ENCODE results near the gene SULT2B1. TPM values are rescaled to one million over a fixed set of nuclear protein-coding genes. Genes with fewer than 3 reads are reported as not detected.

Gene SULT2B1
- total RNA-seq, 5 donors from 2014 or later (not counting 1 experiment from before 2014, with no cell fraction given), result not detected

DNA sequence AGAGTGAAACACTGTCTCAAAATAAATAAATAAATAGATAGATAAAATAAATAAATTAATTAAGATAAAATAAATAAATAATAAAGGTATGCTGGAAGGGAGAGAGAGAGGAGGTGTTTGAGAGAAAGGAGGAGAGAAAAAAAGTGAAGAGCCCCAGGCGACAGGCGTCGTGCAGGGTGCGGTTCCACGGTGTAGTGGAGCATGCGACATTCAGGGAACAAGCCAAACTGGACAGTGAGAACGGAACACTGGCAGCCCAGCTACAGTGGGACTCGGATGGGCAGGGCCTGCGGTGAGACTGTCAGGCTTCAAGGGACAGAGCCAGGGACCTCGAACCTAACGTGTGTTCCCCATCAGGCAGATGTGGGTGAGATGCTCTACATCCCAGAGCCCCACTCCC, 9.4 kb downstream of the SULT2B1 start:
- 93% methylated on average over 2 of the region's 11 CpGs for WGBS (ENCODE audit: insufficient coverage)
- ChIA-PET CTCF (no interaction called here), POLR2A (no interaction called here)
- H3K4me3 Mint-ChIP-seq, result no peak overlapping the region
- ATAC-seq (replicated peaks in 1 of 4) (no peak), DNase-seq (no peak)
- H3K9me3 ChIP-seq, result no peaks in the 10 kb centered on the region
- no peaks in the 10 kb centered on the region for H3K36me3 ChIP-seq (ENCODE audit: control insufficient read depth in 2 of 2, extremely low read depth in 1 of 2, insufficient read depth in 1 of 2, low read length in 1 of 2)
- H3K4me1 Mint-ChIP-seq, result peaks cover 0 to 3% (median 2%) of the 10 kb centered on the region in 3 donors
- no peaks in the 10 kb centered on the region for H3K36me3 Mint-ChIP-seq
- H3K4me3 ChIP-seq (ENCODE audit: control insufficient read depth in 1 of 2, extremely low read depth in 1 of 2, low read length in 1 of 2), result no peak overlapping the region
- H3K27ac ChIP-seq (ENCODE audit: low read length), result no peak overlapping the region
- peaks cover 0 to 4% of the 10 kb centered on the region in 2 experiments for H3K4me1 ChIP-seq (ENCODE audit: control insufficient read depth in 1 of 2, extremely low read depth in 1 of 2, insufficient read depth in 2 of 2, low read length in 2 of 2)
- peaks cover 4 to 13% of the 10 kb centered on the region in 2 donors for H3K27me3 Mint-ChIP-seq
- no peaks in the 10 kb centered on the region for H3K9me3 Mint-ChIP-seq
- no peak overlapping the region for H3K27ac Mint-ChIP-seq
- peaks cover 0 to 30% of the 10 kb centered on the region in 2 experiments for H3K27me3 ChIP-seq (replicated peaks in 1 of 2; ENCODE audit: control insufficient read depth in 2 of 2, extremely low read depth in 1 of 2, insufficient read depth in 2 of 2, low read length in 1 of 2)

- H3K9me3 ChIP-seq, result no peaks in the 10 kb centered on the region
- Mint-ChIP-seq H3K4me3 (no peak overlapping the region), H3K27me3 (peaks cover 6 to 9% of the 10 kb centered on the region in 2 donors), H3K27ac (no peak overlapping the region), H3K9me3 (no peaks in the 10 kb centered on the region), H3K4me1 (no peaks in the 10 kb centered on the region), H3K36me3 (no peaks in the 10 kb centered on the region)
- ATAC-seq (replicated peaks in 1 of 4) (no peak), DNase-seq (no peak)
- ChIA-PET POLR2A (no interaction called here), CTCF (no interaction called here)
- H3K4me3 ChIP-seq (ENCODE audit: control insufficient read depth in 1 of 2, extremely low read depth in 1 of 2, low read length in 1 of 2), result no peak overlapping the region
- H3K36me3 ChIP-seq (ENCODE audit: control insufficient read depth in 2 of 2, extremely low read depth in 1 of 2, insufficient read depth in 1 of 2, low read length in 1 of 2), result no peaks in the 10 kb centered on the region
- H3K27ac ChIP-seq (ENCODE audit: low read length), result no peak overlapping the region
- H3K27me3 ChIP-seq (replicated peaks in 1 of 2; ENCODE audit: control insufficient read depth in 2 of 2, extremely low read depth in 1 of 2, insufficient read depth in 2 of 2, low read length in 1 of 2), result peaks cover 0 to 12% of the 10 kb centered on the region in 2 experiments
- WGBS (ENCODE audit: insufficient coverage), result no CpG with 5 or more reads among the region's 7 CpGs
- no peaks in the 10 kb centered on the region for H3K4me1 ChIP-seq (ENCODE audit: control insufficient read depth in 1 of 2, extremely low read depth in 1 of 2, insufficient read depth in 2 of 2, low read length in 2 of 2)
Measured at GRCh38 chr19:48565090-48565489, 13.1 kb downstream of the SULT2B1 start.

DNA sequence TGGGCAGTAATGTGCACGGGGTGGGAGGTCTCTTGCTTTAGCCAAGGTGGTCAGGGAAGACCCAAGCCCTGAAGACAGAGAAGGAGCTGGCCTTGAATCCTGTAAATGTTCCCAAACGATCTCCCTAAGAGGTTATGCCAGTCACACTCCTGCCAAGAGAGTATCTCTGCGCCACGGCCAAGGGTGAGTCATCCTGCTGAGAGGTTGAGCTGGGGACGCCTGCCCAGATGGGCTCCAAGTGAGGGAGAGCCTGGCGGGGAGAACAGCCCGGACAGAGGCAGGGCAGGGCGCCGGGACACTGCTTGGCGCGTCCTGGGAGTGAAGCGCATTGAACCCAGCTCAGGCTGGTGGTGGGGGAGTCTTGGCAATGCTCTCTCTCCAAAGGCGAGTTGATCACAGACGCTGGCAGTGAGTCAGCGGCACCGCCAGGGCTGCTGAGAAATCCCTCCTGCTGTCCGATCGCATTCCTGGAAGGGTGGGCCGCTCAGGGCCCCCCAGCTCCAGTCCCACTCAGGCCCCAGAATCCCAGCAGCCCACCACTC, 16.4 kb downstream of the SULT2B1 start:
- Mint-ChIP-seq H3K4me1 (peaks cover 0 to 2% (median 2%) of the 10 kb centered on the region in 3 donors), H3K27me3 (peaks cover 6 to 9% of the 10 kb centered on the region in 2 donors), H3K36me3 (no peaks in the 10 kb centered on the region), H3K9me3 (no peaks in the 10 kb centered on the region), H3K4me3 (no peak overlapping the region), H3K27ac (no peak overlapping the region)
- POLR2A ChIA-PET, result interaction anchor here (0.7 kb wide), 2 partner anchors 13 to 85 kb away, joined by 3 to 6 read pairs; no protein-coding TSS in a partner anchor
- H3K36me3 ChIP-seq (ENCODE audit: control insufficient read depth in 2 of 2, extremely low read depth in 1 of 2, insufficient read depth in 1 of 2, low read length in 1 of 2), result no peaks in the 10 kb centered on the region
- H3K4me1 ChIP-seq (ENCODE audit: control insufficient read depth in 1 of 2, extremely low read depth in 1 of 2, insufficient read depth in 2 of 2, low read length in 2 of 2), result no peaks in the 10 kb centered on the region
- no peak for ATAC-seq (replicated peaks in 1 of 4)
- H3K27me3 ChIP-seq (replicated peaks in 1 of 2; ENCODE audit: control insufficient read depth in 2 of 2, extremely low read depth in 1 of 2, insufficient read depth in 2 of 2, low read length in 1 of 2), result peaks cover 0 to 7% of the 10 kb centered on the region in 2 experiments
- no peak overlapping the region for H3K27ac ChIP-seq (ENCODE audit: low read length)
- H3K4me3 ChIP-seq (ENCODE audit: control insufficient read depth in 1 of 2, extremely low read depth in 1 of 2, low read length in 1 of 2), result no peak overlapping the region
- H3K9me3 ChIP-seq, result no peaks in the 10 kb centered on the region
- DNase-seq, result no peak
- CTCF ChIA-PET, result no interaction called here
- 36% methylated on average over 13 of the region's 19 CpGs for WGBS (ENCODE audit: insufficient coverage)

DNA sequence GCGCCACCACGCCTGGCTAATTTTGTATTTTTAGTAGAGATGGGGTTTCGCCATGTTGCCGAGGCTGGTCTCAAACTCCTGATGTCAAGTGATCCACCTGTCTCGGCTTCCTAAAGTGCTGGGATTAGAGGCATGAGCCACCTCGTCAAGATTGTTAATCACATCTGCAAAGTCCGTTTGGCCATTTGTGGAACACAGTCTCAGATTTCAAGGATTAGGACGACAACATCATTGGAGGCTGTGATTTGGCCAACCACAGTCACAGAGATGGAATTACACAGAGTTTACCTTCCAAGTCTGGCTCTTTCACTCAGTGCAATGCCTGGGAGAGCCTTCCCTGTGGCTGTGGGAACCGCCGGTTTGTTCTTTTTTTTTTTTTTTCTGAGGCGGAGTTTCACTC, 17.8 kb downstream of the SULT2B1 start:
- H3K27ac Mint-ChIP-seq, result no peak overlapping the region

GRCh38 chr19:48571378-48572162, 19.6 kb downstream of the SULT2B1 start:
- Histone ChIP-seq H3K27ac (ENCODE audit: low read length) (no peak overlapping the region), H3K4me3 (ENCODE audit: control insufficient read depth in 1 of 2, extremely low read depth in 1 of 2, low read length in 1 of 2) (no peak overlapping the region), H3K9me3 (no peaks in the 10 kb centered on the region), H3K4me1 (ENCODE audit: control insufficient read depth in 1 of 2, extremely low read depth in 1 of 2, insufficient read depth in 2 of 2, low read length in 2 of 2) (no peaks in the 10 kb centered on the region), H3K36me3 (ENCODE audit: control insufficient read depth in 2 of 2, extremely low read depth in 1 of 2, insufficient read depth in 1 of 2, low read length in 1 of 2) (no peaks in the 10 kb centered on the region), H3K27me3 (replicated peaks in 1 of 2; ENCODE audit: control insufficient read depth in 2 of 2, extremely low read depth in 1 of 2, insufficient read depth in 2 of 2, low read length in 1 of 2) (peaks cover 0 to 7% of the 10 kb centered on the region in 2 experiments)
- Mint-ChIP-seq H3K9me3 (no peaks in the 10 kb centered on the region), H3K27ac (no peak overlapping the region), H3K4me3 (no peak overlapping the region), H3K36me3 (no peaks in the 10 kb centered on the region), H3K4me1 (peaks cover 0 to 2% (median 2%) of the 10 kb centered on the region in 3 donors), H3K27me3 (peaks cover 6 to 9% of the 10 kb centered on the region in 2 donors)
- ChIA-PET POLR2A (interaction anchor here in 1 of 2 donors (0.6 kb wide), 1 partner anchor 316 kb away, joined by 3 read pairs; the partner anchor contains the start of gene CARD8), CTCF (no interaction called here)
- 79% methylated on average over 4 of the region's 5 CpGs for WGBS (ENCODE audit: insufficient coverage)
- no peak for ATAC-seq (replicated peaks in 1 of 4)
- DNase-seq, result no peak

More for the DNA sequence above, 17.8 kb downstream of the SULT2B1 start:
- no peaks in the 10 kb centered on the region for H3K9me3 ChIP-seq
- Mint-ChIP-seq H3K36me3 (no peaks in the 10 kb centered on the region), H3K9me3 (no peaks in the 10 kb centered on the region), H3K4me1 (peaks cover 0 to 2% (median 2%) of the 10 kb centered on the region in 3 donors), H3K27me3 (peaks cover 6 to 9% of the 10 kb centered on the region in 2 donors), H3K4me3 (no peak overlapping the region)
- ChIA-PET POLR2A (no interaction called here), CTCF (no interaction called here)
- no peak overlapping the region for H3K4me3 ChIP-seq (ENCODE audit: control insufficient read depth in 1 of 2, extremely low read depth in 1 of 2, low read length in 1 of 2)
- no peak overlapping the region for H3K27ac ChIP-seq (ENCODE audit: low read length)
- H3K27me3 ChIP-seq (replicated peaks in 1 of 2; ENCODE audit: control insufficient read depth in 2 of 2, extremely low read depth in 1 of 2, insufficient read depth in 2 of 2, low read length in 1 of 2), result peaks cover 0 to 7% of the 10 kb centered on the region in 2 experiments
- H3K4me1 ChIP-seq (ENCODE audit: control insufficient read depth in 1 of 2, extremely low read depth in 1 of 2, insufficient read depth in 2 of 2, low read length in 2 of 2), result no peaks in the 10 kb centered on the region
- no peaks in the 10 kb centered on the region for H3K36me3 ChIP-seq (ENCODE audit: control insufficient read depth in 2 of 2, extremely low read depth in 1 of 2, insufficient read depth in 1 of 2, low read length in 1 of 2)
- no peak for ATAC-seq (replicated peaks in 1 of 4)
- DNase-seq, result no peak
- 79% methylated on average over 8 of the region's 11 CpGs for WGBS (ENCODE audit: insufficient coverage)

DNA sequence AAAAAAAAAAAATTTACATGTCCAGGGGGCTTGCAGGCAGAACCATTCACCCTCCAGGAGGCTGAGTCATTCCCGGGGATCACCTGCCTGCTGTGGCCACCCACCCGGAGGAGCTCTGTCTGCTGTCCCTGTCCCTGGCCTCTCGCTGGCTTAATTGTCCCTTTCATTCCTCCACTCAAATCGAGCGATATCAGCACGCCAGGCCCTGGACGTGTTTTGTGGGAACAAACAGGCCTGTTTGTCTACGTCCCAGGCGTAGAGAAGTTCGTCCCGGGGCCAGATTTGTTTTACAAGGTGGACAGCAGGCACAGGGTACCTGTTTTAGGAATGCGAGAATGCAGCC, 21.2 kb downstream of the SULT2B1 start:
- Histone ChIP-seq H3K4me3 (ENCODE audit: control insufficient read depth in 1 of 2, extremely low read depth in 1 of 2, low read length in 1 of 2) (no peak overlapping the region), H3K27ac (ENCODE audit: low read length) (no peak overlapping the region), H3K27me3 (replicated peaks in 1 of 2; ENCODE audit: control insufficient read depth in 2 of 2, extremely low read depth in 1 of 2, insufficient read depth in 2 of 2, low read length in 1 of 2) (peaks cover 0 to 8% of the 10 kb centered on the region in 2 experiments), H3K9me3 (no peaks in the 10 kb centered on the region), H3K4me1 (ENCODE audit: control insufficient read depth in 1 of 2, extremely low read depth in 1 of 2, insufficient read depth in 2 of 2, low read length in 2 of 2) (no peaks in the 10 kb centered on the region), H3K36me3 (ENCODE audit: control insufficient read depth in 2 of 2, extremely low read depth in 1 of 2, insufficient read depth in 1 of 2, low read length in 1 of 2) (no peaks in the 10 kb centered on the region)
- ATAC-seq (replicated peaks in 1 of 4) (no peak), DNase-seq (no peak)
- no peaks in the 10 kb centered on the region for H3K36me3 Mint-ChIP-seq
- 92% methylated on average over 12 of the region's 12 CpGs for WGBS (ENCODE audit: insufficient coverage)
- H3K4me3 Mint-ChIP-seq, result no peak overlapping the region
- ChIA-PET POLR2A (no interaction called here), CTCF (no interaction called here)
- H3K4me1 Mint-ChIP-seq, result peaks cover 0 to 2% (median 2%) of the 10 kb centered on the region in 3 donors
- no peaks in the 10 kb centered on the region for H3K9me3 Mint-ChIP-seq
- no peak overlapping the region for H3K27ac Mint-ChIP-seq
- peaks cover 0 to 2% of the 10 kb centered on the region in 2 donors for H3K27me3 Mint-ChIP-seq
